ENCODE results near the gene MDM4. TPM values are rescaled to one million over a fixed set of nuclear protein-coding genes. Genes with fewer than 3 reads are reported as not detected.

MDM4 gene
- total RNA-seq, 1 donor from 2014 or later: 41.1 TPM

DNA sequence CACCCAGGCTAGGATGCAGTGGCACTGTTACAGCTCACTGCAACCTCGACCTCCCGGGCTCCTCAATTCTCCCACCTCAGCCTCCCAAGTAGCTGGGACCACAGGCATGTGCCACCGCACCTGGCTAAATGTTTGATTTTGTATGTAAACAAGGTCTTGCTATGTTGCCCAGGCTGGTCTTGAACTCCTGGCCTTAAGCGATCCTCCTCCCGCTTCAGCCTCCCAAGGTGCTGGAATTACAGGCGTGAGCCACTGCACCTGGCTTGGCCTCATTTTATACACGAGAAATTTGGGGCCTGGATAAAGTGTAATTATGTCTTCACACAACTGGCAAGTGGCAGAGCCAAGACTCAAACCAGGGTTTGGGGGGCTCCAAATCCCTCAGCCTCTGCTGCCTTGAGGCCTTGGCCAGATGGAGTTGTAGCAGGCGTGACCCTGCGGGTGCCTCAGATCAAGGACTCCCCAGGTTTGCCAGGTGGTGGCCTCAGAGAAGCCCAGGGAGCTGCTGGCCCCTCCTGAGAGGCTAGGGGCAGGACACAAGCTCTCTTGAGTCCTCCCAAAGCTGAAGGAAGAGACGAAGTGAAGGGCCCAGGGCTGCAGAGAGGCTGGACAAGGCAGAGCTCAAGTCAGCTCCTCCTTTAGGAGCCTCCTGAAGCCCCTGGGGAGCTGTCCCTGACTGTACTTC is 61.7 kb downstream of the MDM4 start:
- no peaks in the 10 kb centered on the region for H3K9me3 Mint-ChIP-seq (ENCODE audit: unreplicated experiment)
- DNase-seq (ENCODE audit: low read depth) (no peak), FAIRE-seq (no peak)
- Histone ChIP-seq H3K4me3 (ENCODE audit: insufficient read depth, low read depth, low read length) (no peak overlapping the region), H3K27me3 (ENCODE audit: insufficient read depth, low read length) (peaks cover 5% of the 10 kb centered on the region), H3K79me2 (ENCODE audit: insufficient read depth, low read length) (no peaks in the 10 kb centered on the region), H3K9ac (ENCODE audit: low read length) (no peak overlapping the region), H3K9me3 (ENCODE audit: insufficient read depth, low read depth, low read length) (no peaks in the 10 kb centered on the region), H4K20me1 (ENCODE audit: insufficient read depth, low read length) (no peaks in the 10 kb centered on the region), H3K27ac (ENCODE audit: low read depth, low read length) (no peak overlapping the region), H3K4me2 (ENCODE audit: low read length) (no peak overlapping the region), H3K4me1 (ENCODE audit: insufficient read depth, low read length) (peaks cover 14% of the 10 kb centered on the region), H2AFZ (ENCODE audit: low read depth, low read length) (no peak overlapping the region), H3K36me3 (ENCODE audit: insufficient read depth, low read length) (no peaks in the 10 kb centered on the region)
- no peak for TF ChIP-seq EZH2 (IDR thresholded peaks at IDR 0.05; ENCODE audit: insufficient read depth, low read length)
- TF ChIP-seq, protein P1, sequence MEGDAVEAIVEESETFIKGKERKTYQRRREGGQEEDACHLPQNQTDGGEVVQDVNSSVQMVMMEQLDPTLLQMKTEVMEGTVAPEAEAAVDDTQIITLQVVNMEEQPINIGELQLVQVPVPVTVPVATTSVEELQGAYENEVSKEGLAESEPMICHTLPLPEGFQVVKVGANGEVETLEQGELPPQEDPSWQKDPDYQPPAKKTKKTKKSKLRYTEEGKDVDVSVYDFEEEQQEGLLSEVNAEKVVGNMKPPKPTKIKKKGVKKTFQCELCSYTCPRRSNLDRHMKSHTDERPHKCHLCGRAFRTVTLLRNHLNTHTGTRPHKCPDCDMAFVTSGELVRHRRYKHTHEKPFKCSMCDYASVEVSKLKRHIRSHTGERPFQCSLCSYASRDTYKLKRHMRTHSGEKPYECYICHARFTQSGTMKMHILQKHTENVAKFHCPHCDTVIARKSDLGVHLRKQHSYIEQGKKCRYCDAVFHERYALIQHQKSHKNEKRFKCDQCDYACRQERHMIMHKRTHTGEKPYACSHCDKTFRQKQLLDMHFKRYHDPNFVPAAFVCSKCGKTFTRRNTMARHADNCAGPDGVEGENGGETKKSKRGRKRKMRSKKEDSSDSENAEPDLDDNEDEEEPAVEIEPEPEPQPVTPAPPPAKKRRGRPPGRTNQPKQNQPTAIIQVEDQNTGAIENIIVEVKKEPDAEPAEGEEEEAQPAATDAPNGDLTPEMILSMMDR (IDR thresholded peaks at IDR 0.05; ENCODE audit: insufficient read depth, low read depth, low read length): no peak
- peaks cover 33% of the 10 kb centered on the region for H3K4me1 Mint-ChIP-seq (ENCODE audit: low read depth, unreplicated experiment)
- H3K27me3 Mint-ChIP-seq (ENCODE audit: low read depth, unreplicated experiment): peaks cover 25% of the 10 kb centered on the region
- H3K27ac Mint-ChIP-seq (ENCODE audit: unreplicated experiment): no peak overlapping the region
- peaks cover 3% of the 10 kb centered on the region for H3K36me3 Mint-ChIP-seq (ENCODE audit: low read depth, unreplicated experiment)
- H3K4me3 Mint-ChIP-seq (ENCODE audit: unreplicated experiment): no peak overlapping the region

DNA sequence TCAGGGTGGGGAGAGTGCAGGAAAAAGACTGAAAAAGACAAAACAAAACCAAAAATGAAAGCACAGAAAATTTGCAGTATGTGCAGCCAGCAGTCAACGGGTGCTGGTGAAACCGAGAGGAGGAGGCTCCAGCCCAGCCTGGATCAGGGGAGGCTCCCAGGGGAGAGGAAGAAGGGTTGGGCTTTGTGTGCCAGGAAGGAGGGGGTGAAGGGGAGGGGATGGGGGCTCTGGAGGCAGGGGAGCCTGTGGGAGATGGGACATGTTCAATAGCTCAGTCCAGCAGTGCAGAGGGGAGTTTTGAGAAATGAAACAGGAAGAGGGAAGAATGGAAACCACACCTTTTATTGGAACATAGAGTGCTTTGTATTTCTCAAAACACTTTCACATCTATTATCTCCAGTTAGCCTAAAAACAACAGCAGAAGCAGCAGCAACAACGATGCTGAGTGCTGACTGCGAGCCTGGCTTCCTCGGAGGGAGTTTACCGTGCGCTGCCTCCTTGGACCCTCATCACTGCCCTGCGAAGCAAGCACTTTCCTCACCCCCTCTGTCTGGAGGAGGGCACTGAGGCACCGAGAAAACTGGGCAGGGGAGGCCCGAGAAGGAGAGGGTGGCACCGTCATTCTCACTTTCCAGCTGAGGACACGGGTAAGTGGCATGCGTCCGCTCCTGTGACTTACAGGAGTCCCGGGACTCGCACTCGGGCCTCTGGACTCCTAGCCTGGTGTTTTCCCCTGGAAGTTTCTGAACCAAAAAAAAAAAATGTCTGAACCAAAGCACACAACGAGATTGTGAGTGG is 62.9 kb downstream of the MDM4 start:
- H3K4me1 Mint-ChIP-seq (ENCODE audit: low read depth, unreplicated experiment): peaks cover 21% of the 10 kb centered on the region
- Histone ChIP-seq H2AFZ (ENCODE audit: low read depth, low read length) (no peak overlapping the region), H3K9ac (ENCODE audit: low read length) (no peak overlapping the region), H4K20me1 (ENCODE audit: insufficient read depth, low read length) (no peaks in the 10 kb centered on the region), H3K9me3 (ENCODE audit: insufficient read depth, low read depth, low read length) (no peaks in the 10 kb centered on the region), H3K4me2 (ENCODE audit: low read length) (peak overlapping the region; percentile 36), H3K27ac (ENCODE audit: low read depth, low read length) (no peak overlapping the region), H3K79me2 (ENCODE audit: insufficient read depth, low read length) (no peaks in the 10 kb centered on the region), H3K36me3 (ENCODE audit: insufficient read depth, low read length) (no peaks in the 10 kb centered on the region), H3K27me3 (ENCODE audit: insufficient read depth, low read length) (peaks cover 5% of the 10 kb centered on the region), H3K4me3 (ENCODE audit: insufficient read depth, low read depth, low read length) (no peak overlapping the region), H3K4me1 (ENCODE audit: insufficient read depth, low read length) (peaks cover 4% of the 10 kb centered on the region)
- TF ChIP-seq EZH2 (IDR thresholded peaks at IDR 0.05; ENCODE audit: insufficient read depth, low read length): no peak
- TF ChIP-seq, protein P1 (IDR thresholded peaks at IDR 0.05; ENCODE audit: insufficient read depth, low read depth, low read length): no peak
- H3K4me3 Mint-ChIP-seq (ENCODE audit: unreplicated experiment): no peak overlapping the region
- H3K9me3 Mint-ChIP-seq (ENCODE audit: unreplicated experiment): no peaks in the 10 kb centered on the region
- DNase-seq (ENCODE audit: low read depth) (no peak), FAIRE-seq (no peak)
- H3K27ac Mint-ChIP-seq (ENCODE audit: unreplicated experiment): no peak overlapping the region
- peaks cover 29% of the 10 kb centered on the region for H3K27me3 Mint-ChIP-seq (ENCODE audit: low read depth, unreplicated experiment)
- H3K36me3 Mint-ChIP-seq (ENCODE audit: low read depth, unreplicated experiment): peaks cover 5% of the 10 kb centered on the region
